Panc1 (cell line): ENCODE measurements around the gene ZNF319.

ENCODE experiments used
- POLR2AphosphoS5 ChIP-seq: IDR thresholded peaks from 2 replicates; pipeline ENCODE4 v1.6.1; 2012; ENCODE audit warnings: mild to moderate bottlenecking, low read depth, low read length, moderate library complexity
- SIN3A ChIP-seq: IDR thresholded peaks from 2 replicates; pipeline ENCODE4 v1.6.1; 2012; ENCODE audit warnings: low read depth, mild to moderate bottlenecking, low read length, moderate library complexity, borderline replicate concordance; ENCODE audit not compliant: insufficient read depth
- TCF7L2 ChIP-seq: IDR thresholded peaks from 2 replicates; pipeline ENCODE4 v1.6.1; 2011; ENCODE audit warnings: mild to moderate bottlenecking, low read depth, low read length, inconsistent platforms
- TF ChIP-seq, protein P1 (sequence below): fragments of 450-650 bp; IDR thresholded peaks from 2 replicates; pipeline ENCODE4 v1.5.1; 2017; ENCODE audit warnings: mild to moderate bottlenecking
- TF ChIP-seq, protein P2 (sequence below), 2 experiments: IDR thresholded peaks; 2 replicates each; pipeline ENCODE4 v1.6.1; 2011 to 2012; ENCODE audit warnings: low read depth in 2 of 2, control low read depth in 1 of 2, low read length in 1 of 2, mild to moderate bottlenecking in 1 of 2, moderate library complexity in 1 of 2; ENCODE audit not compliant: insufficient read depth in 1 of 2

DNA sequence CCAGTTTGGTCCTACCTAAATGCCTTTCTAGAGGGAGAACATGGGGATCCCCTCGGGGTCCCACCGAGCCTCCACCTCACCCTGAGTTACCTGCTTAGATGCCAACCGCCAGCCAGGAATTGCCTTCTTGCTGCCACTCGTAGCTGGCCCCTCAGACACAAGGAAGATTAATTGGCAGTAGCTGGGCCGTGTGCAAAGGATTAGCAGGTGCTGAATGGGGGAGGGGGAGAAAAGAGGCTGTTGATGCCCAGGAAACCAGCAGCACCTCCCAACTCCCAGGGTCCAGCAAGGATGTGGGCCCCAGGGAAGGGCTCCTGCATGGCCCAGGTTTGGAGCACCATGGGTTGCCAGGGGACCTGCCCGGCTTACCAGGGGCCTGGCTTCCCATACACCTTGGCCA is 29.5 kb downstream of the ZNF319 start, which contains the start of gene CNGB1:
- TF ChIP-seq, protein P1, sequence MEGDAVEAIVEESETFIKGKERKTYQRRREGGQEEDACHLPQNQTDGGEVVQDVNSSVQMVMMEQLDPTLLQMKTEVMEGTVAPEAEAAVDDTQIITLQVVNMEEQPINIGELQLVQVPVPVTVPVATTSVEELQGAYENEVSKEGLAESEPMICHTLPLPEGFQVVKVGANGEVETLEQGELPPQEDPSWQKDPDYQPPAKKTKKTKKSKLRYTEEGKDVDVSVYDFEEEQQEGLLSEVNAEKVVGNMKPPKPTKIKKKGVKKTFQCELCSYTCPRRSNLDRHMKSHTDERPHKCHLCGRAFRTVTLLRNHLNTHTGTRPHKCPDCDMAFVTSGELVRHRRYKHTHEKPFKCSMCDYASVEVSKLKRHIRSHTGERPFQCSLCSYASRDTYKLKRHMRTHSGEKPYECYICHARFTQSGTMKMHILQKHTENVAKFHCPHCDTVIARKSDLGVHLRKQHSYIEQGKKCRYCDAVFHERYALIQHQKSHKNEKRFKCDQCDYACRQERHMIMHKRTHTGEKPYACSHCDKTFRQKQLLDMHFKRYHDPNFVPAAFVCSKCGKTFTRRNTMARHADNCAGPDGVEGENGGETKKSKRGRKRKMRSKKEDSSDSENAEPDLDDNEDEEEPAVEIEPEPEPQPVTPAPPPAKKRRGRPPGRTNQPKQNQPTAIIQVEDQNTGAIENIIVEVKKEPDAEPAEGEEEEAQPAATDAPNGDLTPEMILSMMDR = no peak
- TF ChIP-seq, protein P2, sequence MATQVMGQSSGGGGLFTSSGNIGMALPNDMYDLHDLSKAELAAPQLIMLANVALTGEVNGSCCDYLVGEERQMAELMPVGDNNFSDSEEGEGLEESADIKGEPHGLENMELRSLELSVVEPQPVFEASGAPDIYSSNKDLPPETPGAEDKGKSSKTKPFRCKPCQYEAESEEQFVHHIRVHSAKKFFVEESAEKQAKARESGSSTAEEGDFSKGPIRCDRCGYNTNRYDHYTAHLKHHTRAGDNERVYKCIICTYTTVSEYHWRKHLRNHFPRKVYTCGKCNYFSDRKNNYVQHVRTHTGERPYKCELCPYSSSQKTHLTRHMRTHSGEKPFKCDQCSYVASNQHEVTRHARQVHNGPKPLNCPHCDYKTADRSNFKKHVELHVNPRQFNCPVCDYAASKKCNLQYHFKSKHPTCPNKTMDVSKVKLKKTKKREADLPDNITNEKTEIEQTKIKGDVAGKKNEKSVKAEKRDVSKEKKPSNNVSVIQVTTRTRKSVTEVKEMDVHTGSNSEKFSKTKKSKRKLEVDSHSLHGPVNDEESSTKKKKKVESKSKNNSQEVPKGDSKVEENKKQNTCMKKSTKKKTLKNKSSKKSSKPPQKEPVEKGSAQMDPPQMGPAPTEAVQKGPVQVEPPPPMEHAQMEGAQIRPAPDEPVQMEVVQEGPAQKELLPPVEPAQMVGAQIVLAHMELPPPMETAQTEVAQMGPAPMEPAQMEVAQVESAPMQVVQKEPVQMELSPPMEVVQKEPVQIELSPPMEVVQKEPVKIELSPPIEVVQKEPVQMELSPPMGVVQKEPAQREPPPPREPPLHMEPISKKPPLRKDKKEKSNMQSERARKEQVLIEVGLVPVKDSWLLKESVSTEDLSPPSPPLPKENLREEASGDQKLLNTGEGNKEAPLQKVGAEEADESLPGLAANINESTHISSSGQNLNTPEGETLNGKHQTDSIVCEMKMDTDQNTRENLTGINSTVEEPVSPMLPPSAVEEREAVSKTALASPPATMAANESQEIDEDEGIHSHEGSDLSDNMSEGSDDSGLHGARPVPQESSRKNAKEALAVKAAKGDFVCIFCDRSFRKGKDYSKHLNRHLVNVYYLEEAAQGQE (IDR thresholded peaks at IDR 0.05; ENCODE audit: insufficient read depth in 1 of 2, low read depth in 2 of 2, low read length in 1 of 2) = no peak
- TF ChIP-seq TCF7L2 (no peak), POLR2AphosphoS5 (no peak), SIN3A (no peak)
